CD4-positive, alpha-beta T cell treated with Interleukin-6 at 100 ng/mL for 8 hours (primary cell): ENCODE results near the gene RHBG.

Experiments
- DNase-seq: peaks from one replicate; pipeline ENCODE4 v3.0.0-alpha.2; 2020; ENCODE audit warnings: mixed read lengths, low spot score

RHBG gene

DNA sequence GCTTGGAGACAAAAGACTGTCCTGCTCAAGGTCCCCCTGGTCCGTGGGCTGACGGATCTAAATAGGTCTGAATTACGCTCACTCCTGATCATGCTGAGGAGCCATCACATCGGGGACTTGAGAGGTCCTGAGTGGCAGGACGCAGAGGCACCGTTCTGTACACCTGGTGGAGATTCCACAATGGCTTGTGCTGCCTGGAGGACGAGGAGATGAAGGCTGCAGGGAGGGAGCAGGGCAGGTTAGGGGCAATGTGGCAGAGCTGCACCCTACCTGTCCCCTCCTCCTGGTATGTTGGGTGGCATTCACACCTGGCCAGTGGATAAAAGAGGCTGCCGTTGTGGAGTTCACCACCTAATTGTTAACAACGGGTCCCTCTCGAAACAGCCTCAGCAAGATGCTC is 38.7 kb downstream of the RHBG start:
- DNase-seq = no peak

DNA sequence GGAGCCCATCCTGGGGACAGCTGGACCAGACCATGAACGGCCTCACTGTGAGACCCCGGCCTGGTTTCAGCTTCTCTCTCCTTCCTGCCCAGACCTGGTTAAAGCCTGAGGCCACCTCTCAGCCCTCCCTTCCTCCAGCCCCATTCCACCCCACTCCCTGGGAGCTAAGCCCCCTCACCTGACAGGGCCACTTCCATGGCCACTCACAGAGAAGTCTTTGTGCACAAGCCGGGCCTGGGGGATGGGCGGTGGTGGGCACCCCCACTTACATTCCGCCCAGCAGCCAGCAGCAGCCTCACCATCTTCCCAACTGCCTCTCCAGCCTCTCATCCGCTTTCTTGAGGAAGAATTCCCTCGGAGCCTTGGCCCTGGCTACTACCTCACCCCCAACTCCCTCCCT is 40.4 kb downstream of the RHBG start:
- no peak for DNase-seq

DNA sequence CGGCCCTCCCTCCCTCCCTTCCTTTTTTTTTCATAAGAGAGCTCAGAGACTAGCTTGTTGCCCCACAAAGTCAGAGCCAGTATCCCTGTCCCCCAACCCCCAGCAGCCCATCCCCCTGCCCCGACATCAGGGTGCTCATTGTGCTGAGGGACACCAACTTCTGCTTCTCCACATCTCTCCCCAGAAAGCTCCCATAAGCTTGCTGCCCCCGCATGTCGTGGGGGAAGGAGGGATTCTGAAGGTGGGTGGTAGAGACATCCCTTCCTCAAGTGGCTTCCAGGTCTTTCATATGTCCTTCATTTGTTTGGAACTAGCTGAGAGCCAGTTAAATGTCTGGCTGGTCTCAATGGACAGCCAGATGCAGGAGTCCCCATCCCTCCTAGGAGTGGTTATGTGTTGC is 41.2 kb downstream of the RHBG start:
- DNase-seq = no peak

DNA sequence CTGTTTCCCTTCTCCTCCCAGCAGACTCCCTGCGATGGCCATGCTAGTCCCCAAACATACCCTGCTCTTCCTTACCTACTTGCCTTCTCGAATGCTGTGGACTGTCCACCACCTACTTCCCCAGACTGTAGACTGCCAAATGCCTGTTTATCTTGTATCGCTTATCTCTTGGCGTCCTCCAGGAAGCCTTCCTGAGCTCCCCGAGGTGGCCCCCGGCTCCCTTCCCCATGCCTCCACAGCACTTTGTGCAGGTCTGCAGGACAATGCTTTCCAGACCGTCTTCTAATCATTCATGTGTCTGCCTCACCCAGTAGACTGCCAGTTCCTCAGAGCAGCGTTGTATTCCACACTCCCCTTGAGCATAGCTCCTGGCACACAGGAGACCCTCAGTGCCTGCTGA is 41.7 kb downstream of the RHBG start:
- DNase-seq = no peak

DNA sequence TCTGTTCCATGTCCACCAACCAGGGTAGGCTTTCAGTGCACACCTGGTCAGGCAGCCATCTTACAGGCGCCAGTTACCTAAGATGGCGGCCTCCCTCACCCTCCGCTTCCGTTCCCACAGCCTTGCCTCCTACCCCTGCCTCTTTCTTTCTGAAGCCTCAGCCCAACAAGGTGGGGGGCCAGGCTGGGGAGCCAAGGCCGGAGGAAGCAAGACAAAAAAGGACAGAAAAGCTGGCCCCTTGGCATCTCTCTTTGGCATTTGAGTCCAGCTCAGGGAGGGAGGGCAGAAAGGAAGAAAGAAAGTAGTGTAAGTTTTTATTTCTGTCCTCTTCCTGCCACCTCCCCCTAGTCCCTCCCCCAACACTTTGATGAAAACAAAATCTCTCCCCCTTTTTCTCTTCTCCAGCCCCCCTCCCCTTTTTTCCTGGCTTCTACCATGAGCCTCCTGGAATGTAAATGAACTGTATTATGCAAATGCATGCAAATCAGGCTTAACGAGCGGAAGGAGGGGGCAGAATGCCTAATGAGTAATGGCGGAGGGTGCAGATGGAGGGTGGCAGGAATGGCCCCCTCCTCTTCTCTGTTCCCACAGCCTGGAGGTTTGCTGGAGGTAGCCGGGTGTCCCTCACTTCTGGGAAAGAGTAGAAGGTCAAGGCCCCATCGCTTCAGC is 43.8 kb downstream of the RHBG start:
- no peak for DNase-seq

DNA sequence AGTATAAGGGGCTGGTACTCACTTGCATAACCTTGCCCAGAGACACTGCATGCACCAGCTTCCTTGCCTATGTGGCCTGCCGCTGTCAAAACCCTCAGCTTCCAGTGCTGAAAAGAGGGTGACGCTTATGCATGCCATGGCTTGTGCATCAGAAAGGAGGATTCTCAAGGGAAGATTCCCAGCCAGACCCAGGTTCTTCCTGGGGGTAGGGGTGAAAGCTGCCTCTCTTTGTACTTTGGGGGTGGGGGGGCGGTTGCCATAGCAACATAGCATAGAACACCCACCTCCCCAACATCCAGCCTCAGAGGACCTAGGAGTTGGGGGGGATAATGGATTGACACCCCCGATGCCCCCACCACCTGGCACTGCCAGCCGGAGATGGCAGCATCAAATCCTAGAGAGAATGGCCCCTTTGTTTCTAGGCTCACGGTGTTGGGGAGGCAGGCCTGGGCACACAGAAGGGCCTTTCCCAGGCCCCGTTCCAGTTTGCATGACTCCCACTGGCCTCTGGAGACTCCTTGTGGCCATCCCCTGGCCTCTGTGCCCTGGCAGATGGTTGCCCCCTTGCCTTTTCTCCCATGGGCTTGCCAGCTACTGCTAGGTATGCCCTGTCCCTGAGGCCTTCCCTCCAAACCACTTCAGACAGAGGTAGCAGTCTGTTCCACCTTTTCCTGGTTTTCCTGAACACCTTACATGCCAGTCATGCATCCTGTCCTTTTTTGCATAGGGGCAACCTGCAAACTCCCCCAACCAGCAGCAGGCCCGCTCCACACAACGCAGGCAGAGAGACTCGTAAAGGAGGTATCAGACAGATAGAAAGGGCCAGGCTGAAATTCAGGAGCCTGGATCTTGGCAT is 44.6 kb downstream of the RHBG start:
- no peak for DNase-seq

DNA sequence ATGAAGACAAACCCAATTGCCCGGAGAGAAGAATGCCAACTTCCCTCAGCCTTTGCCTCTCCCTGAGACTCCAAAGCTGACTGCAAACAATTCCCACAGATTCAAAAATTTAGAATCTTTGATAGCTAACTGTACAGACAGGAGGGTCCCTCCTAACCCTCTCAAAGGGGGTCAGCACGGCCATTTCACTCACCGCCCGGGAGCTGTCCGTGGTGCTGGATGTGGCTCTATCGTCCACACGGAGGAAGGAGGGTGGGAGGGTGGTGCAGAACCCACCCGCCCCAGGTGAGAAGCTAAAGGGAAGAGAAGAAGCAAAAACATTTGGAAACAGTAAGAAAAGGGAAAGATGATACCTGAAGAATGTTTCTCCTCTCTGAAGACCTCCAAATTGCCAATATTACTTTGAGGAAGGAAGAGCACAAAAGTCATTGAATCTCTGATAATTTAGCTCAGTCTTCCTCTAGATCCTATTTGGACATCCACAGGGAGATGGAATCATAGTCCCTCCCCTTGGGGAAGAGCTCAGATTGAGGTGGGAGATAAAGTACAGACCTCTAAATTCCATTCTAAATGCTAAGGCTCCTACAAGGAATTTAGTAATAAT is 45.6 kb downstream of the RHBG start:
- DNase-seq = no peak

DNA sequence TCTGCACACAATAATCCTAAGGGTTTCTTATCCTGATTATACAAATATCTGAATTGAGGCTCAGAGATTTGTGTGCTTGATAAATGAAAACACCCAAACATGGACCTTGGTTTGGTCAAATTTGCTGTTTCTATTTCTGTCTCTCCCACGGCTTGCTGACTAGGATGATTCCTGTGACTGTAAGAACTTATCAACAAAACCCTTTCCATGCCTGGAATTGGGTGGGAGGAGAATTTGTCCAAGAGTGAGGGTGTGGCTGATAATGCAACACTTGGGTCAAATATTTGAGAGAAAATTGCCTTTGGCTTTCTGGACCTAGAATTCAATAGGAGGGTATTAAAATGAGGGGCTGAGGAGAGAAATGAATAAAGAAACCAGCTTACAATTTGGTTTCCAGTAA is 48.0 kb downstream of the RHBG start:
- no peak for DNase-seq

DNA sequence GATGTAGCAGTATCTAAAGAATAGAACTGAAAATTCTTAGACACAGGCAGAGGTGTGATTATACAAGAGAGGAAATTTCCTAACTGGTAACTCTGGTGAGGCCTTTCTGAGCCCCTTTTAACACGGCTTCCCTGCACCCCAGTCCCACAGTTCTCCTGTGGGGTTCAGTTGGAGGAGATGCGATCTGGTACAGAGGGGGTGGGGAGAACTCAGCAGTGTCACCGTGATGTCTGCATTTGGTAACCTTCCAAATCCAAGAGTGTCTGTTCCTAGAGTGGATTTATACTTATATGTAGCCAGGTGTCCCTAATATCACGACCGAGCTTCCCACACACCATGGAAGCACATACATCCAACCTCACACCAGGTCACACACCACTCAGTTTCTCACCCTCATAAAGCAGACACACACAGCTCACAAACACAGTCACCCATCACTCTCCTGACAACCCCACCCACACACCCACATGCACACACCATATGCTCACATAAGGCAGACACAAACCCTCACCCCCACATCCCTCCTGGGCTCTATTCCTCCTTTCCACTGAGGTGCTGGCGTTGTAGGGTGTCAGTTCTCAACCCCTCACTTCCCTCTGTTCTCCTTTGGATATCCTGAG is 48.5 kb downstream of the RHBG start:
- no peak for DNase-seq

DNA sequence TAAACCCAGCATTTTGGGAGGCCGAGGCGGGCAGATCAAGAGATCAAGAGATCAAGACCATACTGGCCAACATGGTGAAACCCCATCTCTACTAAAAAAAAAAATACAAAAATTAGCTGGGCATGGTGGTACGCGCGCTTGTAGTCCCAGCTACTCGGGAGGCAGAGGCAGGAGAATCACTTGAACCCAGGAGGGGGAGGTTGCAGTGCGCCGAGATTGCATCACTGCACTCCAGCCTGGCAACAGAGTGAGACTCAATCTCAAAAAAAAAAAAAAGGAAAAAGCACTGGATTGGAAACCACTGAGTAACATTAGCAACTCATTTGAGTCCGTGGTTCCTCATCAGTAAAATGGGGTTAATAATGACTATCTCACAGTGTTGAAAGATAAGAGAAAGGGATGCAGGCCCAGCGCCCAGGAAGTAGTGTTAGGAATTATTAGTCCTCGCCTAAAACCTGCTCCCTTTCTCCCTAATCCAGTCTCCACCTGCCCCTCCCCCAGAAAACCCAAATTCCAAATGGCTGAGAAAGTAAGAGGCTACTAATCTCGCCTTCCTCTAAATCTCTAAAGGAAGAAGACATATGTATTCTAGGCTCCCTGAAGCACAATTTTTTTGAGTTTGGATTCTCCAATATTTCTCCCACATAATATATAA is 49.5 kb downstream of the RHBG start:
- no peak for DNase-seq

DNA sequence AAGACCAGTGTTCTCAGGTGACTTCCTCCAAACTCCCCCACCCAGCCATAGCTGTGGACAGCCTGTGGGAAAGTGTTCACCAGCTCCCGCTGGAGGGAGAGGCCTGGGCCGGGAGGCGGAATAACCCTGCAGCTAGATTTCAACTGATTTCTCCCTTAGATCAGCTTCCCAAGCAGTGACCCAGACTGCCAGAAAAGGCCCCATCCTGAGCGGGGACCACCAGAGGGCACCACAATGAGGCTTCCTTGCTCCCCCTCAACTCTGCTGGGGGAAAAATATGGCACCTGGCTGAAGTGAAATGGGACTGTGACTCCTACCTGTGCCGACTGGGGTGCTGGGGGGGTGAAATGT is 50.8 kb downstream of the RHBG start:
- DNase-seq = no peak

DNA sequence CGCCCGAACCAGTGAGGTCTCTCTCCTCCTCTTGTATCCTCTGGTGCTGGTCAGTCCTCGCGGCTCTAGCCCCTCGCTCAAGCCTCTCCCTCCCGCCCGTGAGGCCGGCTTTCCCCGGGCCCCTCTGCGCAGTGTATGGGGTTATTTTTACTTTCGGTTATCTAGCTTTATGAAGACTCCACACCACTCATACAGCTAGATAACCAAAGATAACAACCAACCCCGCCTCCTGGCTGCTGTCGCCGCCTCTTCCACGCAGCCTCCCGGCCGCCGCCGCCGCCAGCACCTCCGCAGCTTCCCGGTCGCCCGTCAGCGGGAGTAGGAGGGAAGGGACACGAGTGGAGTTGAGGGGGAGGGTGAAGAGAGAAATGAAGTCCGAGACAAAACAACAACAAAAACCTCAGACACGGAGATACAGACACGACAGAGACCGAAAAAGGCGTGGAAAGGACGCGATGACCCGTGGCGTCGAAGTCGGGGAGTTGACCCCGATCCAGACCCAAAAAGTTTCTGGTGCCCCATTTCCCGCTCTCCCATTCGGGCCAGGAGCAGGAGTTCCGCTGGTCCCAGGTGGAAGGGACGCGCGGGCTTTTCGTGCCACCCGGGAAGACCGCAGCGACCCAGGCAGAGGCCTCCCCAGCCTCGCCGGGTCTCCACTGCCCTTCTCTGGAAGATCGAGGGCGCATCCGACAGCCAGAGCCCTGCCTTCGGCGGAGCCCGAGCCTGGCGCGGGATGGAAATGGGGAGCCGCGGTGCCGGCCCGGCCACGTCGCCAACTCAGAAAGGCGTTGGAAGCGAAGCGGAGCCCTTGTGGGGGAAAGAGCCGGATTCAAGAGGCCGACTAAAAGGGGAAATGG is 51.4 kb downstream of the RHBG start:
- DNase-seq = peak; percentile 27

DNA sequence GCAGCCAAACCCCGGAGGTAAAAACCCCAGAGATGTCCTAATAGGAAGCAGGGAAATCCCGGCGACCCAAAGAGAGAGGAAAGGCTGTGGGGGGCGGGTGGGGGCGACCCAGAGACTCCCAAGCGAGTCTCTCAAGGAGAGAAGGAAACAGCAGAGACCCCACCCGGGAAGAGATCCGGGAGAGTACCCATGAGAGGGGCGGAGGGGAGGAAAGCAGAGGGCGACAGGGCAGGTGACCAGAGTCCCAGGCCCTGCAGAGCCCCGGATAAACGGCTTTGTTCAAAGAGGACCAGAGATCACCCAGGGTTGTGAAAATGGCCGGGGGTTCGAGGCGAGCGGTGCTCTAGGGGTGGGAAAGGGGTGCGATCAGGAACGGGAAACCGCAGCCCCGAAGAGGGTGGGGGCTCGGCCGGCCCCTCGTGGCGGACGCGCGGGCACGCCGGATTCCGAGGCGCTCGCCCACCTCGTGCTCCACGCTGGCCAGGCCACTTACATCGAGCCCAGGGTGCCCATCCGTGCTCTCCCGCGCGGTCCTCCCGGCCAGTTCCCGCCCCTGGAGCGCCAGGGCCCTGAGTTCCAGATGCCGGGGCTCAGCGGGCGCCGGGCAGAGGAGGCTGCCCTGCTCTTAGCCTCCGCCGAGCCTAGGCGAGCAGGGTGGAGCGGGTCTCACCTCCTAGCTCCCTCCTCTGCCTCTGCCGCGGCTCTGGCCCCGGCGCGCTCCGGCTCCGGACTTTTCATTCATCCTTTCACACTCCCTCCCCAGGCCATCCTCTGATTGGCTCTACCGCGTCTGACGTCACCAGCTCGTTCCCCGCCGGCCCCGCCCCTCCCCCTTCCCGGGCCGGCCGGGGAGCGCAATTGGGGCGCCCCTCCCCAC is 52.3 kb downstream of the RHBG start:
- peak; percentile 52 for DNase-seq

DNA sequence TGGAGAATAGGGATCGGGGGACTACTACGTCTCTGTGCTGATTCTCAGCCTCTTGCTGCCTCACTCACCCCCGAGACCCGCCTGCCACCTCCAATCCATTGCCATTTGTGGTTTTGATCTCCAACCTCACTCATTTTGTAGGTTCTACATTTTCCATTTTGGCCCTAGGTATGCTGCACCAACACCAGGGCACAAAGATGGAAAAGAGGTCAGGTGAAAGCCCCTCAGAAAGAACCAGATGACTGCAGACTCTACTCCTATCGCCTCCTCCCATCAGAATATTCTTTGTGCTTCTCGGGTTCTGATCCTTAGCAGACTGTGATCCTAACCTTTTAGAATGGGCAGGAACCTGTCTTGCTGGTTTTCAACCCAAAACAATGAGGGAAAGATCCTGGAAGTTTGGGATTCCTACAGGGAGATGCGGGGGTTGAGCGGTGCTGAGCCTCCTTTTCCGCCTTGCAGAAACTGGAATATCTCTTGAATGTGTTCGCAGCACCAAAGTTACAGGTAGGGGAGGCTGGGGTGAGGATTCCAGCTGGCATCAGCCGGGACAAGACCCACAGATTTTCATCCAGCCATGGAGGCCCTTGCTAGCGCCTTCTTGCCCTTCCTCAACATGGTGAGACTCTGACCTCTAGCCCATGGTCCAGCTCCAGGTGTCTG is 53.1 kb downstream of the RHBG start:
- DNase-seq = no peak

DNA sequence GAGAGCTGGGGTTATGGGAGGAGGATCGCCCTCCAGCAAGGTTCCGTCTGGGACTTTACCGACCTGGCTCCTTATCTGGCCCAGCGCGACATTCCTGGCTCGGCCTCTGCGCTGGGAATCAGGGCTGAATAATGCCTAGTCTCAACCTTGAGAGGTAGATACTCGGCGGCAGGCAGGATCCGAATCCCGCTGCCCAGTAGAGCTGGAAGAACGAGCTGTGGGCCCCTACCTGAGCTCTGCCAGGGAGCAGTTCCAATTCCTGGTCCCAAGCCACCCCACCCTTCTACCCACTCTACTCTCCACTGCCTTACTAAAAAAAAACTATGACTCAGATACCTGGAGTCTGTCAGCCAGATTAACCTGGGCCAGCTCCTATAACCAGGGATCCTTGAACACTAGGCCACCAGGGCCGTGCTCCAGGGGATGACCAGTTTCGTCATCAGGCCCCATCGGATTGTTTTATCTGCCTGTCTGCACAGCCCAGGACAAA is 53.6 kb downstream of the RHBG start:
- DNase-seq = no peak

DNA sequence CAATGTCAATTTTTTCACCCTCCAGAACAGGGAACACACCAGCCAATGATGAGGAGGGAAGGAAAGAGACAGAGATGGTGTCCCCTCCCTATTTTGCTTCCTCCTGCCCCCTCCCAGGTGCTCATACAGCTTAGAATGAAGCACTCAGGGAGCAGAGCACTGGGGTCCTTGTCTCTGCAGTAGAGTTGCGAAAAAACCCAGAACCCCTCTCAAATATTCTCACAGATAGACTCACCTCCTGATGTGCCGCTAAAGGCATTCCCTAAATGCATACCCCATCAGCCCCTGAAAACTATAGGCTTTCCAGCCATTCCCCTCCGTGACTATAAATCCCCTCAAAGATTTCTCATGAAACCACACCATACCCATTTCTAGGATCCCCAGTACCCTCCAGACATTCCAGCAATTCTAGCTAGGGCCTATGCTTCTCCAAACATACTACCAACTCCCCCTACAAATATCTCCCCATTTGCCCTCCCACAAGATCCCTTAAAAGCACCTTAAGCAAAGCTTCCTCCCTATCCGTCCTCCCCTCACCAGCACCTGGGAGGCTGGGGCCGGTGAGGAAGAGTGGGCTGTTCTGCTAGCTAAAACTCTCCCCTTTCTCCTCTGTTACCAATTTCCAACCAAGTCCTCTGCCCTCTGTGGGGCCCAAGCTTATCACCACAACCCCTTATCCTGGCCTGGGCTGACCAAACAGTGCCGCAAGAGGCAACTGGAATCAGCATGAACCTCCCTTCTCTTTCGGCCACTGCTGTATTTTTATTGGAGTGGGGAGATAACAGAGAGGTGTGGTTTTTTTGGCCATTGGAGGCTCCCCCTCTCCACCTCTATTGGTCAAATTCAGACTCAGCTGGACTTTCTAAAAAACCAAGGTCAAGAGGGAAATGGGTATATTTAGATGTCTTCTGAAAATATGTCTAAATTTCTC is 54.7 kb downstream of the RHBG start:
- DNase-seq = no peak

DNA sequence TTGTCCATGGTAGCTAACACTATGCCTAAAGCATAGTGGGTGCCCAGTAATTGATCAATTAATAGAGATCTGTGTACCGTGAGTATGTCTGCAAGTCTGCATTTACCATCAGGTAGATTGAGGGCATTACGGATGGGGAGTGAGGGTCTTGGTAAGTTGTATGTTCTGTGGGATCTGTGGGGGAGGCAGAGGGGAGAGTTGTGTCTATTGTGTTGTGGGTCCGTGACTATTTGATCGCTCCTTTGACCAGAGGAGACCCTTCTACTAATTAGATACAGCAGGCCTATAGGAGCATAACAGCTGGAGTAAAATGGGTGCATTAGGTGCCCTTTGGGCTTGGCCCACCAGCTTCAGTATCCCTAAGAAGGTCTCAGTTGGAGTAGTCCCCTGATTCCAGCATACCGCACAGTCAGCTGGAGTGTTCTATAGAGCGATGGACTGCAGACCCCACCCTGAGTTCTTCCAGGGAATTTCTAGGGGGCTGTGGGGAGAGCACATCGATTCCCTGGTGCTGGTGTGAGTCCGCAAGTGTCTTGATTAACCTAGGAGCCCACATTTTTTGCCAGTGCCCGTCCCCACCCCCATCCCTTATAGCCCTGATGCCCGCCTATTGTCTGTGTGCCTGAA is 55.9 kb downstream of the RHBG start:
- DNase-seq = no peak

DNA sequence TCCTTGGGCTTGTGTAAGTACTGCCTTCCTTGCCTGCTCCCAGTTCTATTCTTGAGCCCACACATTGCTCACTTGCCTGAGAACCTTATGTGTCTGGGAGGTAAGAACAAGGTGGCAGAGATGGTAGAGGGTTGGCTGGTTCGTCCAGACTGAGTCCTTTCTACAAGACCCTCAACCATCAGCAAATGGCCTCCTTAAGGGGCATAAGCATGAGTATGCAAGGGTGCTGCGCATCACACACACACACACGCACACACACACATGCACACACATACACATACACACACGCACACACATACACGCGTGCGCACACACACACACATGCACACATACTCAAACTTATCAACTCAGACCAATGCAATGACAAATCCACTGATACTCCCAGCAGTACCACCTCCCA is 56.9 kb downstream of the RHBG start:
- no peak for DNase-seq
